Hepatocyte (in vitro differentiated cells): Measurements from ENCODE around the gene DIS3L2. TPM values are rescaled to one million over a fixed set of nuclear protein-coding genes. Genes with fewer than 3 reads are reported as not detected.
"Not testable (repeated sequence)": the region's sequence is repeated elsewhere in the genome, so short reads cannot be mapped to it uniquely, and the experiment has no call there.

ENCODE experiments used
- DNase-seq: peaks from one replicate; pipeline ENCODE4 v3.0.0-alpha.2; 2016; ENCODE audit warnings: low spot score
- H2AFZ ChIP-seq: fragments of 200-600 bp; sonication (generic); 2 replicates; pipeline ENCODE4 v1.6.0; 2016; ENCODE audit warnings: antibody characterized with exemption, mild to moderate bottlenecking
- H3K27ac ChIP-seq: fragments of 200-600 bp; sonication (generic); 2 replicates; pipeline ENCODE4 v1.5.1; 2016; ENCODE audit warnings: mild to moderate bottlenecking
- H3K27me3 ChIP-seq: fragments of 200-600 bp; sonication (generic); 2 replicates; pipeline ENCODE4 v1.6.1; 2016
- H3K36me3 ChIP-seq: fragments of 200-600 bp; sonication (generic); replicated peaks from 2 replicates; pipeline ENCODE4 v1.5.1; 2016; ENCODE audit warnings: low read depth; ENCODE audit not compliant: insufficient read depth
- H3K4me1 ChIP-seq: fragments of 200-600 bp; sonication (generic); 2 replicates; pipeline ENCODE4 v1.5.1; 2016; ENCODE audit warnings: mild to moderate bottlenecking, moderate library complexity; ENCODE audit not compliant: insufficient read depth
- H3K4me2 ChIP-seq: fragments of 200-600 bp; sonication (generic); 2 replicates; pipeline ENCODE4 v1.6.0; 2016
- H3K4me3 ChIP-seq: fragments of 200-600 bp; sonication (generic); 2 replicates; pipeline ENCODE4 v1.5.1; 2016; ENCODE audit warnings: mild to moderate bottlenecking
- H3K79me2 ChIP-seq: fragments of 200-600 bp; sonication (generic); 2 replicates; pipeline ENCODE4 v1.6.0; 2017; ENCODE audit warnings: mild to moderate bottlenecking
- H3K9me2 ChIP-seq: fragments of 200-600 bp; sonication (generic); replicated peaks from 2 replicates; pipeline ENCODE4 v1.6.0; 2017; ENCODE audit warnings: mild to moderate bottlenecking; ENCODE audit not compliant: insufficient read depth
- H3K9me3 ChIP-seq: fragments of 200-600 bp; sonication (generic); 2 replicates; pipeline ENCODE4 v1.5.1; 2016; ENCODE audit warnings: low read depth, mild to moderate bottlenecking
- H4K20me1 ChIP-seq: fragments of 200-600 bp; sonication (generic); 2 replicates; pipeline ENCODE4 v1.6.0; 2016; ENCODE audit warnings: mild to moderate bottlenecking; ENCODE audit not compliant: insufficient read depth, poor library complexity, severe bottlenecking
- EZH2 ChIP-seq: fragments of 200-600 bp; sonication (generic); IDR thresholded peaks from 2 replicates; pipeline ENCODE4 v1.6.1; 2016; ENCODE audit warnings: antibody characterized with exemption, mild to moderate bottlenecking, borderline replicate concordance
- EZH2phosphoT487 ChIP-seq: fragments of 200-600 bp; sonication (generic); IDR thresholded peaks from one replicate; pipeline ENCODE4 v1.6.1; 2018; ENCODE audit warnings: antibody characterized with exemption, mild to moderate bottlenecking, low read depth, moderate library complexity; ENCODE audit not compliant: unreplicated experiment, severe bottlenecking
- WGBS: methylation state at CpG from one replicate; pipeline ENCODE4 v1.1.6; 2016; ENCODE audit warnings: low lambda C conversion rate; ENCODE audit errors: missing lambda C conversion rate; 5-methylcytosine and 5-hydroxymethylcytosine counted together
- polyA plus RNA-seq: library from polyadenylated mRNA; unstranded; fragments of >200 nt; fragmentation: Nextera tagmentation; extraction: Ambion mirVana; gene quantifications from 2 replicates; pipeline ENCODE4 v1.2.1, GENCODE V29; 2016
- total RNA-seq: library from RNA; depleted of rRNA; stranded (reverse); fragments of >200 nt; gene quantifications from 2 replicates; pipeline ENCODE4 v1.2.3, GENCODE V29; 2014
- TF ChIP-seq, protein P1 (sequence below): fragments of 200-600 bp; sonication (generic); IDR thresholded peaks from 2 replicates; pipeline ENCODE4 v1.5.1; 2016; ENCODE audit warnings: antibody characterized with exemption, mild to moderate bottlenecking; ENCODE audit not compliant: poor library complexity

Gene DIS3L2
- total and polyA plus RNA-seq, 2 experiments from 2014 or later = 19.5 to 20.0 TPM

DNA sequence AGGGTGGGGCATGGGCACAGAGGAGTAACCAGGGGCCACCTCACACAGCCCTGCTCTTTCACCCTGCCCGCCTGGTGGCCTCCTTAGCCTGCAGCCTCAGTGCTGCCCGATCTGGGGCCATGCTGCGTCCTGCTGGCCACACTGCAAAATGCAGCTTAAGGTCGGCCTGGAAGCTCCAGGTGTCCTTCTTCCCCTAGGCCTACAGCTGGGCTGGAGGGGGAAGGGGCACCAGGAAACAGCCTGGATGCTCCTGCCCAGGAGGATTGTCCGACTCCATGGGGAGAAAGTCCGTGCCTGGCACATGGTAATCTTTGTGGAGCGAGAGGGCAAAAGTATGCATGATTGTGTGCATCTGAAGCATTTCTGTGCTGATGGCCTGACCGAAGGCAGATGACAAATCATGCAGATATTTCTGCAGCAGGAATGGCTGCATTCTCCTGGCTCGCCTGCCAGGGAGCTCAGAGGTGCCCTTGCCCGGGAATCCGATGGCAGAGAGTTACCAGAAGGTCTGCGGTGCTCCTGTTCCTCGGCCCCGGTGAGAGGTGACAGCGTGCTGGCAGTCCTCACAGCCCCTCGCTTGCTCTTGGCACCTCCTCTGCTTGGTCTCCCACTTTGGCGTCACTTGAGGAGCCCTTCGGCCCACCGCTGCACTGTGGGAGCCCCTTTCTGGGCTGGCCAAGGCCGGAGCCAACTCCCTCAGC is 404.3 kb downstream of the DIS3L2 start:
- Histone ChIP-seq H2AFZ (no peak overlapping the region), H3K27ac (no peak overlapping the region), H3K4me3 (no peak overlapping the region), H3K9me2 (no peaks in the 10 kb centered on the region), H3K79me2 (no peaks in the 10 kb centered on the region), H3K36me3 (no peaks in the 10 kb centered on the region), H3K4me1 (peaks cover 3% of the 10 kb centered on the region), H3K27me3 (no peaks in the 10 kb centered on the region), H4K20me1 (no peaks in the 10 kb centered on the region), H3K9me3 (no peaks in the 10 kb centered on the region), H3K4me2 (no peak overlapping the region)
- TF ChIP-seq, protein P1, sequence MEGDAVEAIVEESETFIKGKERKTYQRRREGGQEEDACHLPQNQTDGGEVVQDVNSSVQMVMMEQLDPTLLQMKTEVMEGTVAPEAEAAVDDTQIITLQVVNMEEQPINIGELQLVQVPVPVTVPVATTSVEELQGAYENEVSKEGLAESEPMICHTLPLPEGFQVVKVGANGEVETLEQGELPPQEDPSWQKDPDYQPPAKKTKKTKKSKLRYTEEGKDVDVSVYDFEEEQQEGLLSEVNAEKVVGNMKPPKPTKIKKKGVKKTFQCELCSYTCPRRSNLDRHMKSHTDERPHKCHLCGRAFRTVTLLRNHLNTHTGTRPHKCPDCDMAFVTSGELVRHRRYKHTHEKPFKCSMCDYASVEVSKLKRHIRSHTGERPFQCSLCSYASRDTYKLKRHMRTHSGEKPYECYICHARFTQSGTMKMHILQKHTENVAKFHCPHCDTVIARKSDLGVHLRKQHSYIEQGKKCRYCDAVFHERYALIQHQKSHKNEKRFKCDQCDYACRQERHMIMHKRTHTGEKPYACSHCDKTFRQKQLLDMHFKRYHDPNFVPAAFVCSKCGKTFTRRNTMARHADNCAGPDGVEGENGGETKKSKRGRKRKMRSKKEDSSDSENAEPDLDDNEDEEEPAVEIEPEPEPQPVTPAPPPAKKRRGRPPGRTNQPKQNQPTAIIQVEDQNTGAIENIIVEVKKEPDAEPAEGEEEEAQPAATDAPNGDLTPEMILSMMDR = peak; percentile 36
- TF ChIP-seq EZH2phosphoT487 = no peak
- DNase-seq = peak; percentile 63
- WGBS = 70% methylated on average over 20 of the region's 20 CpGs

DNA sequence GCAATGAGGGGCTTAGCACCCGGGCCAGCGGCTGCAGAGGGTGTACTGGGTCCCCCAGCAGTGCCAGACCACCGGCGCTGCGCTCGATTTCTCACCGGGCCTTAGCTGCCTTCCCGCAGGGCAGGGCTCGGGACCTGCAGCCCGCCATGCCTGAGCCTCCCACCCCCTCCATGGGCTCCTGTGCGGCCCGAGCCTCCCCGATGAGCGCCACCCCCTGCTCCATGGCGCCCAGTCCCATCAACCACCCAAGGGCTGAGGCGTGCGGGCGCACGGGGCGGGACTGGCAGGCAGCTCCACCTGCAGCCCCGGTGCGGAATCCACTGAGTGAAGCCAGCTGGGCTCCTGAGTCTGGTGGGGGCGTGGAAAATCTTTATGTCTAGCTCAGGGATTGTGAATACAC is 404.9 kb downstream of the DIS3L2 start:
- not testable (repeated sequence) for H3K27me3 ChIP-seq, H3K4me2 ChIP-seq, H3K4me1 ChIP-seq, H3K79me2 ChIP-seq, DNase-seq, H3K4me3 ChIP-seq, H3K9me2 ChIP-seq, H3K9me3 ChIP-seq, H4K20me1 ChIP-seq, H2AFZ ChIP-seq, H3K36me3 ChIP-seq, H3K27ac ChIP-seq
- 95% methylated on average over 18 of the region's 23 CpGs for WGBS

DNA sequence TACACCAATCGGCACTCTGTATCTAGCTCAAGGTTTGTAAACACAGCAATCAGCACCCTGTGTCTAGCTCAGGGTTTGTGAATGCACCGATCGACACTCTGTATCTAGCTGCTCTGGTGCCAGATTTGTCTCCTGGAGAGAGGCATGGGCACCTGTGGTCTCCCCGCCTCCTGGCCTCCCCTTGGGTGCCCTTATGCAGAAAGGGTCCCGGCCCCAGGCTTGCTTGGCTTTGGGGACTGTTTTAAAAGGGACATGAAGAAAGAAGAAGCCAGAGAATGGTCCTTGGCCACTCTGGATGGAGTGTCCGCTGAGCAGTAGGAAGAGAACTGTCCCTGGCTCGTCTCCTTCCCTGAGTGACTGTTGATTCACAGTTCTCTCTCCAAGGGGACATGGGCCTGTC is 405.5 kb downstream of the DIS3L2 start:
- Histone ChIP-seq H2AFZ (no peak overlapping the region), H3K36me3 (no peaks in the 10 kb centered on the region), H3K27me3 (no peaks in the 10 kb centered on the region), H3K4me1 (peaks cover 3% of the 10 kb centered on the region), H3K79me2 (no peaks in the 10 kb centered on the region), H3K4me2 (no peak overlapping the region), H3K4me3 (no peak overlapping the region), H3K27ac (no peak overlapping the region), H3K9me3 (no peaks in the 10 kb centered on the region), H4K20me1 (no peaks in the 10 kb centered on the region), H3K9me2 (no peaks in the 10 kb centered on the region)
- TF ChIP-seq, protein P1 = no peak
- no peak for TF ChIP-seq EZH2phosphoT487
- no peak for TF ChIP-seq EZH2
- no peak for DNase-seq
- 76% methylated on average over 7 of the region's 7 CpGs for WGBS

DNA sequence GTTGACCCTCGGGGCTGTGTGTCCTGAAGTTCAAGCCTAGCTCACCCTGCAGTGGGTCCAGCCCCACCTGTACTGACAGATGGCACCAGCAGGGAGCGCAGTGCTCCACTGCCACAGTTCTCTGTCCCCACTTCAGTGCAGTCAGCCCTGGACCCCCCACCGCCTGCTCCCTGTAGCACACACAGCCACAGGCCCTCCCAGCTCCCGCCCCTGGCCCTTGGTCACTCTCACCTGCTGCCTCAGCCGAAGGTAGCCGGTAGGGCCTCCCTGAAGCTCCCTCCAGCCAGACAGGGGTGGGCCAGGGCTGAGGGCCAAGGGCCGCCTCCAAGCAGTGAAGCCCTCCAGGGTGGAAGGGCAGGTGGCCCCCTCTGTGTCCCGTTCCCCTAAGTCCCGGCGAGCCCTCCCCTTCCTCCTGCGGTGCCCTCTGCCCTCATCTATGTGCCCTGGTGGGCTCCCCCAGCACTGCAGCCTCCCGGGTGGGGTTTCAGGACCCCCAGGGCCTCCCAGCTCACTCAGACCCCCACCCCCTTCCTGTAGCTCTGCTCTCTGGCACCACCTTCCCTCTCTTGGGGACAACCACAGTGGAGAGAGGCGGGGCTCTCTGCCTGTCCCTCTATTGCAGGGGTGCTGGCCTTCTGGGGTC is 406.2 kb downstream of the DIS3L2 start:
- TF ChIP-seq, protein P1 = peak; percentile 15
- TF ChIP-seq EZH2phosphoT487 = no peak
- no peak for TF ChIP-seq EZH2
- whole genome bisulfite sequencing = 80% methylated on average over 13 of the region's 13 CpGs
- no peak overlapping the region for H3K4me2 ChIP-seq

More for the DNA sequence above, 406.2 kb downstream of the DIS3L2 start:
- Histone ChIP-seq H3K4me3 (no peak overlapping the region), H3K79me2 (no peaks in the 10 kb centered on the region), H3K36me3 (no peaks in the 10 kb centered on the region), H4K20me1 (no peaks in the 10 kb centered on the region), H3K4me1 (peaks cover 3% of the 10 kb centered on the region), H3K27me3 (no peaks in the 10 kb centered on the region), H3K9me2 (no peaks in the 10 kb centered on the region), H3K27ac (no peak overlapping the region), H3K9me3 (no peaks in the 10 kb centered on the region), H2AFZ (no peak overlapping the region)
- no peak for DNase-seq
